ENCODE measurements around the gene DYNC1LI1.

DYNC1LI1 gene

GRCh38 chr3:32569540-32570420 lies 878 bp downstream of the DYNC1LI1 start:
- DNase-seq (ENCODE audit: insufficient read length, low spot score), result peak; percentile 38
- TF ChIP-seq POLR2A (IDR thresholded peaks at IDR 0.05; ENCODE audit: low read depth, low read length), result peak; percentile 54; the same call in 1 of the 2 replicates
- FAIRE-seq, result peak; percentile 80

- FAIRE-seq (no peak), DNase-seq (ENCODE audit: insufficient read length, low spot score) (no peak)
- TF ChIP-seq POLR2A (IDR thresholded peaks at IDR 0.05; ENCODE audit: low read depth, low read length), result no peak
Measured at GRCh38 chr3:32568953-32569352, 1.7 kb downstream of the DYNC1LI1 start.

GRCh38 chr3:32564195-32564594 lies 6.5 kb downstream of the DYNC1LI1 start:
- no peak for TF ChIP-seq POLR2A (IDR thresholded peaks at IDR 0.05; ENCODE audit: low read depth, low read length)
- FAIRE-seq (no peak), DNase-seq (ENCODE audit: insufficient read length, low spot score) (no peak)

- TF ChIP-seq POLR2A (IDR thresholded peaks at IDR 0.05; ENCODE audit: low read depth, low read length), result no peak
- DNase-seq (ENCODE audit: insufficient read length, low spot score) (no peak), FAIRE-seq (no peak)
Measured at GRCh38 chr3:32562640-32563039, 8.0 kb downstream of the DYNC1LI1 start.

- no peak for TF ChIP-seq POLR2A (IDR thresholded peaks at IDR 0.05; ENCODE audit: low read depth, low read length)
- FAIRE-seq, result no peak
- DNase-seq (ENCODE audit: insufficient read length, low spot score), result no peak
Measured at GRCh38 chr3:32557640-32558352, 12.9 kb downstream of the DYNC1LI1 start.

GRCh38 chr3:32556332-32556731 lies 14.3 kb downstream of the DYNC1LI1 start:
- FAIRE-seq (no peak), DNase-seq (ENCODE audit: insufficient read length, low spot score) (no peak)
- TF ChIP-seq POLR2A (IDR thresholded peaks at IDR 0.05; ENCODE audit: low read depth, low read length), result no peak

- FAIRE-seq (no peak), DNase-seq (ENCODE audit: insufficient read length, low spot score) (no peak)
- no peak for TF ChIP-seq POLR2A (IDR thresholded peaks at IDR 0.05; ENCODE audit: low read depth, low read length)
Measured at GRCh38 chr3:32553973-32554372, 16.7 kb downstream of the DYNC1LI1 start.

- FAIRE-seq, result no peak
- DNase-seq (ENCODE audit: insufficient read length, low spot score), result no peak
- no peak for TF ChIP-seq POLR2A (IDR thresholded peaks at IDR 0.05; ENCODE audit: low read depth, low read length)
Measured at GRCh38 chr3:32553459-32553858, 17.2 kb downstream of the DYNC1LI1 start.

GRCh38 chr3:32552013-32552412 lies 18.6 kb downstream of the DYNC1LI1 start:
- DNase-seq (ENCODE audit: insufficient read length, low spot score), result no peak
- no peak for FAIRE-seq
- TF ChIP-seq POLR2A (IDR thresholded peaks at IDR 0.05; ENCODE audit: low read depth, low read length), result no peak

- TF ChIP-seq POLR2A (IDR thresholded peaks at IDR 0.05; ENCODE audit: low read depth, low read length), result no peak
- DNase-seq (ENCODE audit: insufficient read length, low spot score) (no peak), FAIRE-seq (no peak)
Measured at GRCh38 chr3:32551496-32551895, 19.2 kb downstream of the DYNC1LI1 start.

- DNase-seq (ENCODE audit: insufficient read length, low spot score) (no peak), FAIRE-seq (no peak)
- no peak for TF ChIP-seq POLR2A (IDR thresholded peaks at IDR 0.05; ENCODE audit: low read depth, low read length)
Measured at GRCh38 chr3:32551087-32551486, 19.6 kb downstream of the DYNC1LI1 start.

- no peak for DNase-seq (ENCODE audit: insufficient read length, low spot score)
- TF ChIP-seq POLR2A (IDR thresholded peaks at IDR 0.05; ENCODE audit: low read depth, low read length), result no peak
- no peak for FAIRE-seq
Measured at GRCh38 chr3:32545305-32545704, 25.4 kb downstream of the DYNC1LI1 start.

GRCh38 chr3:32544894-32545293 lies 25.8 kb downstream of the DYNC1LI1 start:
- DNase-seq (ENCODE audit: insufficient read length, low spot score) (no peak), FAIRE-seq (peak; percentile 33)
- no peak for TF ChIP-seq POLR2A (IDR thresholded peaks at IDR 0.05; ENCODE audit: low read depth, low read length)

GRCh38 chr3:32542807-32543206 lies 27.9 kb downstream of the DYNC1LI1 start:
- FAIRE-seq, result peak; percentile 43
- DNase-seq (ENCODE audit: insufficient read length, low spot score), result no peak
- no peak for TF ChIP-seq POLR2A (IDR thresholded peaks at IDR 0.05; ENCODE audit: low read depth, low read length)

- FAIRE-seq, result peak; percentile 48
- no peak for DNase-seq (ENCODE audit: insufficient read length, low spot score)
- no peak for TF ChIP-seq POLR2A (IDR thresholded peaks at IDR 0.05; ENCODE audit: low read depth, low read length)
Measured at GRCh38 chr3:32540899-32541298, 29.8 kb downstream of the DYNC1LI1 start.
